ENCODE data around the gene POLD2.

Gene POLD2

GRCh38 chr7:44112997-44113763, 10.2 kb downstream of the POLD2 start:
- DNase-seq = no peak

- DNase-seq = no peak
Observed at GRCh38 chr7:44112231-44112996, 10.9 kb downstream of the POLD2 start.

- DNase-seq = no peak
Observed at GRCh38 chr7:44111761-44112160, 11.6 kb downstream of the POLD2 start.

- DNase-seq = no peak
Observed at GRCh38 chr7:44110719-44111635, 12.4 kb downstream of the POLD2 start.

GRCh38 chr7:44109991-44110390, 13.4 kb downstream of the POLD2 start:
- no peak for DNase-seq

GRCh38 chr7:44108768-44109750, 14.3 kb downstream of the POLD2 start:
- no peak for DNase-seq

GRCh38 chr7:44107961-44108767, 15.2 kb downstream of the POLD2 start:
- no peak for DNase-seq

- DNase-seq = no peak
Observed at GRCh38 chr7:44107116-44107960, 16.0 kb downstream of the POLD2 start.

GRCh38 chr7:44106311-44107065, 16.9 kb downstream of the POLD2 start:
- DNase-seq = no peak

- no peak for DNase-seq
Observed at GRCh38 chr7:44105832-44106231, 17.5 kb downstream of the POLD2 start.

GRCh38 chr7:44104860-44105771, 18.2 kb downstream of the POLD2 start:
- no peak for DNase-seq

GRCh38 chr7:44103923-44104859, 19.2 kb downstream of the POLD2 start, which contains the start of gene AEBP1:
AEBP1 (plus strand) TSS chr7:44104345; CDS start chr7:44104666, 321 bp downstream.
- DNase-seq = peak; percentile 21 to 42

- no peak for DNase-seq
Observed at GRCh38 chr7:44103566-44103922, 19.8 kb downstream of the POLD2 start.

GRCh38 chr7:44102846-44103565, 20.3 kb downstream of the POLD2 start:
- DNase-seq = no peak

GRCh38 chr7:44101966-44102845, 21.1 kb downstream of the POLD2 start:
- DNase-seq = no peak
